NCI-H1048 (cell line): ENCODE data around the gene GNPDA1.

Source experiments
- DNase-seq: peaks from one replicate; lab custom pipeline; 2025; lab: John Stamatoyannopoulos, UW

The GNPDA1 gene

DNA sequence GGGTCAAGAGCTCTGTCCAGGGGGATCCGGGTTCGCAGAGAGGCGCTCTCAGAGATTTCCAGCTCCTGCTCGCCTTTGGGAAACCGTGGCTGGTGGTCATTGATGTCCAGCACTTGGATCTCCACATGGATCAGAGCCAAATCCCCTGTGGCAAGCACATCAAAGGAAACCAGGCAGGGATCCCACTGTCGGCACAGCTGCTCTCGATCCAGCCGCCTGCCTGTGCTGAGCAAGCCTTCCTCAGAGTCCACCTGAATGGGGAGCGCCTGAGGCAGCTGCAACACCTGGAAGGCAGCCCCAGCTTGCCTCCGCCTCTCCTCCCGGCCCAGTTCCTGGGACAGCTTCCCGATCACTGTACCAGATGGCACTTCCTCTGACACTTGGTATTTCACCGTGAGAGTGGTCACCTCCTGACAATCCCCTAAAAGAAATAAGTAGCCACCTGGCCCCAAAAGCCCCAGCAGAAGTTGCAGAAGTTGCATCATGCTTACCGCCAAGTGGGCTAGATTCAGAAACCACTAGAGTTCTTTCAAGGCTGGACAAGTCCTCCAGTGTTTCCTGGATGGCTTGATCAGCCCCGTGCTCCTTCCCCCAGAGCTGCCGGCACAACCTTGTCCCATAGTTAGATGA lies 55.3 kb downstream of the GNPDA1 start:
- DNase-seq: no peak

DNA sequence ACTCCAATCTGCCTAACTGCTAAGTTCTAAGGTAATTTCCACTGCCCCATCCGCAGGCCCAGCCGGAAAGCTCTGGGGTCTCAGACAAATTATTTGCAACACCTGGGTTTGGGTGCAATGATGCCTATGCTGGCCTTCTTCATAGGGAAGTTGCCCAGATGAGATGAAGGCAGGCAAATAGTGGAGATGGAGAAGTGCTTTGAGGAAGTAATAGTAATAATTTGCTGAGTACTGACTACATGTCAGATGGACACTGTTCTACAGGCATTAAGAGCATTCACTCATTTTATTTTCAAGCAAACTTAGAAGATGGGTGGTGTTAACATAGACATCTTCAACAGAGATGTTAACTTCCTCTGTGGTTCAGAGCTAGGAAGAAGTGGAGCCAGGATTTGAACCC lies 58.6 kb downstream of the GNPDA1 start:
- DNase-seq: no peak

DNA sequence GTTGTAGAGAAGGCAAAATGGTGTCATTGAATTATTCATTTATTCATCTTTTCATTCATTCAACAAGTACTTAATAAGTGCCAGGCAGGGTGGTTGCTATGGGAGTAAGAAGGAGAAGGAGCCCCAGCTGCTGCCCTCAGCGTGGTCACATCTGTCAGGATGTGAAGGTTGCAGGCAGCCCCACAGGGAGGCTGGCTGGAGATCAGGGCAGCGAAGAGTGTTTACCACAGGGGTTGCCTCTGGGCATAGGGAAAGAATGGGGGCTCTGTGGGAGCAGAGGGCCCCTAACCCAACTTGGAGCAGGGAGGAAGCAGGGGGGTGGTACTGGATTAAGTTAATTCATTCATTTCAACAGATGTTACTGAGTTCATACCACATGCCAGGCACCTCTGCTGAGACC lies 60.8 kb downstream of the GNPDA1 start:
- no peak for DNase-seq

DNA sequence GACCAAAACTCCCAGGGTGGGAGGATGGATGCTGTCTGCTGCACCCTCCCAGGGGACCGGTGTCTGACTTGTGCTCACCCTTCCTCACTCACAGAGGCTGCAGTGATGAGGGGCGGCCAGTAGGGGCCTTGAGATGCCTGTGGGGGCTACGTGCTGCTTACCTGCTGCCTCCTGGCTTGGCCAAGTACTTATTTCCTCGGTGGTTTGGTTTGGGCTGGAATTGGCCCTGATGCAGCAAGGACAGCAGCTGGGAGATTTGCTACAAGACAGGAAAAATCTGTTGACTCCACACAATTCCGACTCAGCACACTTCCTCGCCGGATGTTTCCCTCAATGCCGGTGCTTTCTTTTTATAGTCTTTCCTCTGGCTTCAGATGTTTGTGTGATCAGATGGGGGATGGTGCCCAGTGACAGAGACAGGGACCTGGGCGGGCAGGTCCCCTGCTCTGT lies 61.5 kb downstream of the GNPDA1 start:
- DNase-seq: no peak
